IMR-90 (cell line): ENCODE data around the gene ELP4. TPM values are rescaled to one million over a fixed set of nuclear protein-coding genes. Genes with fewer than 3 reads are reported as not detected.

Source experiments
- ATAC-seq: fragments of 200-7000 bp; cut with Tn5 transposase; 2 replicates; pipeline ENCODE4 v1.9.1; 2020; ENCODE audit warnings: low read depth, mild to moderate bottlenecking, moderate library complexity
- BruUV-seq: library from RNA; stranded (reverse); fragments of 400-500 nt; replicated peaks from 2 replicates; lab custom pipeline; 2021; lab: Mats Ljungman, UMichigan
- CTCF ChIA-PET: fragments of 300-600 bp; formaldehyde crosslinking; extraction: SDS; loops from one replicate; lab custom pipeline; 2021; ENCODE audit warnings: antibody characterized with exemption; lab: Yijun Ruan, JAX
- POLR2A ChIA-PET: fragments of 300-600 bp; sonication (Branson Sonifier 250); formaldehyde crosslinking; loops from one replicate; lab custom pipeline; 2022; ENCODE audit warnings: antibody characterized with exemption; ENCODE audit not compliant: unreplicated experiment; lab: Charles Lee
- DNase-seq: peaks from one replicate; pipeline ENCODE4 v3.0.0; 2013
- H2AFZ ChIP-seq: replicated peaks from 2 replicates; pipeline ENCODE3; 2013; ENCODE audit warnings: low read length, mild to moderate bottlenecking; ENCODE audit not compliant: poor library complexity
- H2AK5ac ChIP-seq: 2 replicates; pipeline ENCODE4 v1.6.1; 2013; ENCODE audit warnings: low read depth, low read length, inconsistent platforms
- H2AK9ac ChIP-seq: replicated peaks from 2 replicates; pipeline ENCODE3; 2013; ENCODE audit warnings: mild to moderate bottlenecking, low read depth, low read length, moderate library complexity; ENCODE audit not compliant: poor library complexity
- H2BK120ac ChIP-seq: 2 replicates; pipeline ENCODE4 v1.6.1; 2013; ENCODE audit warnings: low read depth, low read length, inconsistent platforms
- H2BK15ac ChIP-seq: 3 replicates; pipeline ENCODE4 v1.6.1; 2013; ENCODE audit warnings: low read depth, low read length, inconsistent platforms
- H2BK20ac ChIP-seq: 2 replicates; pipeline ENCODE4 v1.6.1; 2013; ENCODE audit warnings: low read depth, mild to moderate bottlenecking, inconsistent platforms, low read length, moderate library complexity
- H2BK5ac ChIP-seq: 2 replicates; pipeline ENCODE4 v1.6.1; 2013; ENCODE audit warnings: mild to moderate bottlenecking, low read depth, low read length, inconsistent platforms; ENCODE audit not compliant: poor library complexity, severe bottlenecking
- H3K14ac ChIP-seq: replicated peaks from 2 replicates; pipeline ENCODE4 v1.6.1; 2013; ENCODE audit warnings: low read depth, low read length, inconsistent platforms
- H3K18ac ChIP-seq: 2 replicates; pipeline ENCODE4 v1.6.1; 2013; ENCODE audit warnings: low read depth, low read length, control low read depth
- H3K23ac ChIP-seq: 2 replicates; pipeline ENCODE4 v1.6.1; 2013; ENCODE audit warnings: low read depth, low read length, inconsistent platforms
- H3K27ac ChIP-seq: 2 replicates; pipeline ENCODE4 v1.5.1; 2013; ENCODE audit warnings: mild to moderate bottlenecking, control low read depth, low read length; ENCODE audit not compliant: insufficient read depth
- H3K27me3 ChIP-seq: 2 replicates; pipeline ENCODE4 v1.6.1; 2013; ENCODE audit warnings: low read length; ENCODE audit not compliant: control insufficient read depth, insufficient read depth
- H3K36me3 ChIP-seq: 2 replicates; pipeline ENCODE4 v1.6.1; 2013; ENCODE audit warnings: low read length, mixed read lengths; ENCODE audit not compliant: control insufficient read depth, insufficient read depth
- H3K4ac ChIP-seq: 2 replicates; pipeline ENCODE4 v1.6.1; 2013; ENCODE audit warnings: low read depth, low read length, inconsistent platforms
- H3K4me1 ChIP-seq: 2 replicates; pipeline ENCODE4 v1.6.1; 2013; ENCODE audit warnings: low read length, mixed read lengths; ENCODE audit not compliant: control insufficient read depth, insufficient read depth
- H3K4me2 ChIP-seq: 2 replicates; pipeline ENCODE4 v1.6.1; 2013; ENCODE audit warnings: low read depth, mild to moderate bottlenecking, control low read depth, low read length, moderate library complexity
- H3K4me3 ChIP-seq: 2 replicates; pipeline ENCODE4 v1.5.1; 2013; ENCODE audit warnings: low read depth, mild to moderate bottlenecking, control low read depth, low read length, moderate library complexity; ENCODE audit not compliant: insufficient read depth
- H3K56ac ChIP-seq: 2 replicates; pipeline ENCODE4 v1.6.1; 2013; ENCODE audit warnings: low read length, inconsistent platforms; ENCODE audit not compliant: insufficient read depth; ENCODE audit errors: extremely low read depth
- H3K79me1 ChIP-seq, 2 experiments: 2 replicates each; pipeline ENCODE4 v1.6.1; 2013; ENCODE audit warnings: low read length in 2 of 2, inconsistent platforms in 1 of 2, low read depth in 1 of 2
- H3K9ac ChIP-seq: 2 replicates; pipeline ENCODE4 v1.6.1; 2013; ENCODE audit warnings: low read depth, low read length, control low read depth
- H3K9me1 ChIP-seq: 2 replicates; pipeline ENCODE4 v1.6.1; 2013; ENCODE audit warnings: low read length, inconsistent platforms; ENCODE audit not compliant: insufficient read depth
- H3K9me3 ChIP-seq: 2 replicates; pipeline ENCODE4 v1.6.1; 2013; ENCODE audit warnings: low read length; ENCODE audit not compliant: control insufficient read depth, insufficient read depth
- H4K20me1 ChIP-seq: 2 replicates; pipeline ENCODE4 v1.6.1; 2013; ENCODE audit warnings: low read length, inconsistent platforms; ENCODE audit not compliant: insufficient read depth
- H4K5ac ChIP-seq: 2 replicates; pipeline ENCODE4 v1.6.1; 2013; ENCODE audit warnings: mild to moderate bottlenecking, low read depth, low read length, control low read depth
- H4K8ac ChIP-seq, 2 experiments: 2 replicates each; pipeline ENCODE4 v1.6.1; 2013; ENCODE audit warnings: low read depth in 2 of 2, low read length in 2 of 2, control low read depth in 1 of 2, inconsistent platforms in 1 of 2
- H4K91ac ChIP-seq: 2 replicates; pipeline ENCODE4 v1.6.1; 2013; ENCODE audit warnings: low read depth, low read length, inconsistent platforms; ENCODE audit not compliant: insufficient read depth
- BHLHE40 ChIP-seq: fragments of 150-350 bp; IDR thresholded peaks from 2 replicates; pipeline ENCODE4 v1.6.1; 2016; ENCODE audit warnings: mild to moderate bottlenecking, low read depth, low read length
- CEBPB ChIP-seq: IDR thresholded peaks from 2 replicates; pipeline ENCODE4 v1.6.1; 2012; ENCODE audit warnings: low read depth, low read length, improper control_type of control experiment
- CHD1 ChIP-seq: IDR thresholded peaks from 2 replicates; pipeline ENCODE4 v1.6.1; 2012; ENCODE audit warnings: low read depth, low read length, improper control_type of control experiment
- CTCF ChIP-seq: conservative IDR thresholded peaks from 2 replicates; pipeline ENCODE4 v1.5.1; 2012; ENCODE audit warnings: mild to moderate bottlenecking, low read depth, low read length, improper control_type of control experiment
- ELK1 ChIP-seq: fragments of 150-350 bp; IDR thresholded peaks from 2 replicates; pipeline ENCODE4 v1.6.1; 2016; ENCODE audit warnings: low read depth, mild to moderate bottlenecking, low read length, moderate library complexity, borderline replicate concordance
- FOS ChIP-seq: fragments of 150-350 bp; IDR thresholded peaks from 2 replicates; pipeline ENCODE4 v1.6.1; 2016; ENCODE audit warnings: low read depth, low read length
- MAFK ChIP-seq: IDR thresholded peaks from 2 replicates; pipeline ENCODE4 v1.6.1; 2012; ENCODE audit warnings: low read depth, low read length, improper control_type of control experiment
- MAZ ChIP-seq: IDR thresholded peaks from 2 replicates; pipeline ENCODE4 v1.6.1; 2012; ENCODE audit warnings: low read depth, mild to moderate bottlenecking, low read length, improper control_type of control experiment, moderate library complexity, borderline replicate concordance
- MXI1 ChIP-seq: IDR thresholded peaks from 2 replicates; pipeline ENCODE4 v1.6.1; 2012; ENCODE audit warnings: low read depth, mild to moderate bottlenecking, low read length, moderate library complexity, borderline replicate concordance
- NFE2L2 ChIP-seq: fragments of 150-350 bp; IDR thresholded peaks from 2 replicates; pipeline ENCODE4 v1.6.1; 2016; ENCODE audit warnings: low read depth, mild to moderate bottlenecking, low read length
- POLR2A ChIP-seq: IDR thresholded peaks from 2 replicates; pipeline ENCODE4 v1.6.1; 2012; ENCODE audit warnings: mild to moderate bottlenecking, low read depth, low read length
- RAD21 ChIP-seq: IDR thresholded peaks from 2 replicates; pipeline ENCODE4 v1.6.1; 2012; ENCODE audit warnings: low read length, improper control_type of control experiment
- RCOR1 ChIP-seq: IDR thresholded peaks from 2 replicates; pipeline ENCODE4 v1.6.1; 2012; ENCODE audit warnings: mild to moderate bottlenecking, low read length, improper control_type of control experiment; ENCODE audit not compliant: insufficient replicate concordance
- RFX5 ChIP-seq: IDR thresholded peaks from 2 replicates; pipeline ENCODE4 v1.8.0; 2012; ENCODE audit warnings: low read depth, mild to moderate bottlenecking, low read length, moderate library complexity
- SMC3 ChIP-seq: fragments of 150-350 bp; IDR thresholded peaks from 2 replicates; pipeline ENCODE4 v1.6.1; 2016; ENCODE audit warnings: low read depth, mild to moderate bottlenecking, antibody characterized with exemption, low read length, moderate library complexity
- USF2 ChIP-seq: fragments of 150-350 bp; IDR thresholded peaks from 2 replicates; pipeline ENCODE4 v1.6.1; 2017; ENCODE audit warnings: mild to moderate bottlenecking, antibody characterized with exemption, low read length, low read depth
- WGBS, 2 experiments: methylation state at CpG; one replicate each; pipeline versions ENCODE4 v1.1.5 to v1.1.7; 2013; ENCODE audit warnings: missing lambda C conversion rate in 2 of 2; ENCODE audit not compliant: insufficient read length in 1 of 2; ENCODE audit errors: extremely low coverage in 2 of 2; 5-methylcytosine and 5-hydroxymethylcytosine counted together
- dilution Hi-C: fragments of 300-500 bp; cut with HindIII; formaldehyde crosslinking; loops from one replicate; pipeline ENCODE4 v1.14.3; 2018; ENCODE audit warnings: low sequenced_read_pairs; ENCODE audit not compliant: unreplicated experiment
- in situ Hi-C: fragments of 300-500 bp; cut with MboI; formaldehyde crosslinking; loops from 3 replicates; pipeline ENCODE4 v1.14.3; 2019; ENCODE audit warnings: low sequenced_read_pairs, inconsistent platforms, mixed read lengths
- intact Hi-C: fragments of 100-400 bp; cut with micrococcal nuclease; formaldehyde crosslinking; loops from 2 replicates; pipeline ENCODE4 v1.10.0; 2022
- polyA plus RNA-seq, 3 experiments: library from polyadenylated mRNA; depleted of rRNA; stranded (reverse); fragments of >200 nt; gene quantifications; 2 replicates each; pipeline ENCODE4 v1.2.3, GENCODE V29; 2012; ENCODE audit warnings: low replicate concordance in 1 of 3
- total RNA-seq: library from RNA; depleted of rRNA; stranded (reverse); fragments of >200 nt; gene quantifications from 2 replicates; pipeline ENCODE4 v1.2.3, GENCODE V29; 2012

Gene ELP4
- total and polyA plus RNA-seq, 2 of the 4 experiments (the other 2 are of a cell fraction): 8.4 to 20.4 TPM

GRCh38 chr11:31560842-31561476 lies 51.4 kb downstream of the ELP4 start:
- Histone ChIP-seq H3K18ac (no peak overlapping the region), H4K5ac (no peak overlapping the region), H3K4me1 (no peaks in the 10 kb centered on the region), H3K4me2 (no peak overlapping the region), H3K27me3 (no peaks in the 10 kb centered on the region), H3K36me3 (no peaks in the 10 kb centered on the region), H3K4me3 (no peak overlapping the region), H3K4ac (no peak overlapping the region), H4K8ac (no peak overlapping the region), H2AFZ (no peak overlapping the region), H3K27ac (no peak overlapping the region), H3K56ac (no peak overlapping the region), H3K9ac (no peak overlapping the region), H3K9me1 (no peaks in the 10 kb centered on the region), H2AK9ac (no peak overlapping the region), H4K91ac (no peak overlapping the region), H3K23ac (no peak overlapping the region), H3K9me3 (no peaks in the 10 kb centered on the region), H2AK5ac (no peak overlapping the region), H3K14ac (no peak overlapping the region), H3K79me1 (no peaks in the 10 kb centered on the region), H2BK120ac (no peak overlapping the region), H2BK5ac (no peak overlapping the region), H2BK20ac (no peak overlapping the region), H4K20me1 (no peaks in the 10 kb centered on the region), H2BK15ac (no peak overlapping the region)
- no CpG with 5 or more reads among the region's 1 CpG for WGBS, 2 experiments
- intact Hi-C loops (no loop called here), in situ Hi-C loops (no loop called here), dilution Hi-C loops (no loop called here)
- CTCF ChIA-PET: no interaction called here
- no peak for DNase-seq
- POLR2A ChIA-PET: no interaction called here
- no peak for TF ChIP-seq RCOR1
- TF ChIP-seq RAD21: no peak
- no peak for TF ChIP-seq MAFK
- no peak for TF ChIP-seq FOS
- TF ChIP-seq ELK1: no peak
- TF ChIP-seq RFX5: no peak
- TF ChIP-seq BHLHE40: no peak
- TF ChIP-seq USF2: no peak
- TF ChIP-seq POLR2A: no peak
- TF ChIP-seq MXI1: no peak
- TF ChIP-seq MAZ: no peak
- no peak for TF ChIP-seq CHD1
- no peak for TF ChIP-seq SMC3
- no peak for TF ChIP-seq NFE2L2
- no peak for TF ChIP-seq CEBPB
- no peak for TF ChIP-seq CTCF
- no peak for ATAC-seq
- BruUV-seq: no TSS peak
